H1 (cell line): Measurements from ENCODE around the gene SLIT2. TPM values are rescaled to one million over a fixed set of nuclear protein-coding genes. Genes with fewer than 3 reads are reported as not detected.

Experiments used
- CTCF ChIA-PET: fragments of 300-600 bp; sonication (Branson Sonifier 250); formaldehyde crosslinking; loops from one replicate; lab custom pipeline; 2021; ENCODE audit not compliant: partially characterized antibody; lab: Charles Lee
- POLR2A ChIA-PET: fragments of 300-600 bp; sonication (Branson Sonifier 250); formaldehyde crosslinking; loops from one replicate; lab custom pipeline; 2021; ENCODE audit warnings: inconsistent platforms; ENCODE audit not compliant: partially characterized antibody; lab: Charles Lee
- DNase-seq, 2 experiments: peaks; one replicate each; pipeline versions ENCODE4 v3.0.0 to v3.0.0-alpha.2; 2010 to 2022; ENCODE audit warnings: low spot score in 2 of 2, low read depth in 1 of 2, mixed read lengths in 1 of 2
- FAIRE-seq: peaks from 2 replicates; lab custom pipeline; 2011; peaks lifted over from hg19 to GRCh38; lab: Jason Lieb, UNC
- H2AFZ ChIP-seq: 2 replicates; pipeline ENCODE4 v1.8.1; 2012; ENCODE audit warnings: low read length, inconsistent platforms
- H2AK5ac ChIP-seq: 2 replicates; pipeline ENCODE4 v1.6.1; 2013; ENCODE audit warnings: low read depth, low read length
- H2BK120ac ChIP-seq: replicated peaks from 2 replicates; pipeline ENCODE3; 2013; ENCODE audit warnings: low read depth, low read length, inconsistent platforms
- H2BK12ac ChIP-seq: 2 replicates; pipeline ENCODE4 v1.6.1; 2013; ENCODE audit warnings: low read depth, low read length
- H2BK15ac ChIP-seq: 2 replicates; pipeline ENCODE4 v1.6.1; 2013; ENCODE audit warnings: low read length
- H2BK20ac ChIP-seq: 2 replicates; pipeline ENCODE4 v1.6.1; 2013; ENCODE audit warnings: low read length
- H2BK5ac ChIP-seq: 2 replicates; pipeline ENCODE4 v1.6.1; 2013; ENCODE audit warnings: low read depth, low read length
- H3K14ac ChIP-seq: 2 replicates; pipeline ENCODE4 v1.6.1; 2013; ENCODE audit warnings: inconsistent platforms; ENCODE audit not compliant: insufficient read length
- H3K18ac ChIP-seq: 2 replicates; pipeline ENCODE4 v1.6.1; 2013; ENCODE audit warnings: low read length; ENCODE audit errors: extremely low read depth
- H3K23ac ChIP-seq: 2 replicates; pipeline ENCODE4 v1.6.1; 2013; ENCODE audit warnings: inconsistent platforms; ENCODE audit not compliant: insufficient read length
- H3K23me2 ChIP-seq: 2 replicates; pipeline ENCODE4 v1.6.1; 2013; ENCODE audit warnings: low read depth, low read length
- H3K27ac ChIP-seq: 2 replicates; pipeline ENCODE4 v1.6.1; 2011; ENCODE audit warnings: low read depth, low read length, inconsistent platforms
- H3K27me3 ChIP-seq, 4 experiments: replicated peaks in 1 of 4; 1 replicate in 1 of 4; 2 replicates in 3 of 4; pipeline versions ENCODE4 v1.6.1 to v1.8.1; 2011 to 2013; ENCODE audit warnings: low read length in 3 of 4, mild to moderate bottlenecking in 3 of 4, inconsistent platforms in 2 of 4, mixed read lengths in 2 of 4, moderate library complexity in 1 of 4; ENCODE audit not compliant: control insufficient read depth in 3 of 4, insufficient read depth in 3 of 4; ENCODE audit errors: extremely low read depth in 1 of 4
- H3K36me3 ChIP-seq, 4 experiments: 2 replicates each; pipeline versions ENCODE4 v1.6.1 to v1.8.1; 2011 to 2013; ENCODE audit warnings: mild to moderate bottlenecking in 4 of 4, low read length in 3 of 4, moderate library complexity in 2 of 4, control low read depth in 1 of 4, inconsistent platforms in 1 of 4; ENCODE audit not compliant: insufficient read depth in 4 of 4, control insufficient read depth in 2 of 4
- H3K4ac ChIP-seq: replicated peaks from 2 replicates; pipeline ENCODE3; 2013; ENCODE audit warnings: low read length, low read depth, mixed read lengths, inconsistent platforms; ENCODE audit not compliant: insufficient read length
- H3K4me1 ChIP-seq, 4 experiments: replicated peaks in 1 of 4; 1 replicate in 1 of 4; 2 replicates in 3 of 4; pipeline versions ENCODE4 v1.6.1 to v1.8.1; 2011 to 2013; ENCODE audit warnings: low read length in 3 of 4, inconsistent platforms in 2 of 4, mixed read lengths in 1 of 4; ENCODE audit not compliant: insufficient read depth in 4 of 4, control insufficient read depth in 3 of 4
- H3K4me2 ChIP-seq, 2 experiments: 2 replicates each; pipeline versions ENCODE4 v1.6.1 to v1.8.1; 2011 to 2013; ENCODE audit warnings: low read depth in 2 of 2, low read length in 2 of 2, control low read depth in 1 of 2, inconsistent platforms in 1 of 2, mild to moderate bottlenecking in 1 of 2; ENCODE audit not compliant: insufficient read depth in 1 of 2
- H3K4me3 ChIP-seq, 4 experiments: fragments of 200-600, 300-600 bp in 1 of 4; sonication (generic), shearing (Covaris generic), sonication (Bioruptor Twin) in 1 of 4; 2 replicates each; pipeline versions ENCODE4 v1.5.1 to v1.8.1; 2011 to 2016; ENCODE audit warnings: low read length in 4 of 4, low read depth in 3 of 4, control low read depth in 2 of 4, inconsistent platforms in 2 of 4, mild to moderate bottlenecking in 2 of 4, mixed read lengths in 1 of 4, moderate library complexity in 1 of 4; ENCODE audit not compliant: insufficient read depth in 2 of 4; ENCODE audit errors: extremely low read depth in 1 of 4
- H3K56ac ChIP-seq: replicated peaks from 2 replicates; pipeline ENCODE3; 2013; ENCODE audit warnings: low read depth, mild to moderate bottlenecking, mixed read lengths, low read length, inconsistent platforms; ENCODE audit not compliant: insufficient read length
- H3K79me1 ChIP-seq: 2 replicates; pipeline ENCODE4 v1.6.1; 2013; ENCODE audit warnings: low read depth, low read length, control low read depth
- H3K79me2 ChIP-seq, 2 experiments: 2 replicates each; pipeline versions ENCODE4 v1.6.1 to v1.8.1; 2012 to 2013; ENCODE audit warnings: low read length in 2 of 2, mild to moderate bottlenecking in 2 of 2, inconsistent platforms in 1 of 2; ENCODE audit not compliant: insufficient read depth in 2 of 2, control insufficient read depth in 1 of 2
- H3K9ac ChIP-seq, 4 experiments: replicated peaks in 1 of 4; 1 replicate in 1 of 4; 2 replicates in 3 of 4; pipeline versions ENCODE4 v1.6.1 to v1.8.1; 2011 to 2013; ENCODE audit warnings: low read depth in 3 of 4, low read length in 3 of 4, control low read depth in 2 of 4, mild to moderate bottlenecking in 2 of 4, moderate library complexity in 2 of 4, inconsistent platforms in 1 of 4; ENCODE audit errors: extremely low read depth in 1 of 4
- H3K9me3 ChIP-seq, 2 experiments: 2 replicates each; pipeline versions ENCODE4 v1.6.1 to v1.8.1; 2012 to 2013; ENCODE audit warnings: mild to moderate bottlenecking in 2 of 2, moderate library complexity in 2 of 2, control low read depth in 1 of 2, inconsistent platforms in 1 of 2, low read depth in 1 of 2, low read length in 1 of 2, mixed read lengths in 1 of 2; ENCODE audit not compliant: insufficient read depth in 2 of 2
- H4K20me1 ChIP-seq, 2 experiments: replicated peaks in 1 of 2; 2 replicates each; pipeline versions ENCODE3 to v1.8.1; 2011 to 2013; ENCODE audit warnings: inconsistent platforms in 2 of 2, low read length in 2 of 2, mild to moderate bottlenecking in 1 of 2; ENCODE audit not compliant: insufficient read depth in 2 of 2, control insufficient read depth in 1 of 2
- H4K5ac ChIP-seq: 2 replicates; pipeline ENCODE4 v1.6.1; 2013; ENCODE audit warnings: low read length, low read depth, mixed read lengths, inconsistent platforms; ENCODE audit not compliant: insufficient read length
- H4K8ac ChIP-seq: 2 replicates; pipeline ENCODE4 v1.8.0; 2013; ENCODE audit warnings: mild to moderate bottlenecking, moderate library complexity, low read length, inconsistent platforms; ENCODE audit not compliant: insufficient read depth; ENCODE audit errors: extremely low read depth
- H4K91ac ChIP-seq: replicated peaks from 2 replicates; pipeline ENCODE3; 2013; ENCODE audit warnings: low read length, mixed read lengths, inconsistent platforms; ENCODE audit not compliant: insufficient read length
- RFX5 ChIP-seq: IDR thresholded peaks from 2 replicates; pipeline ENCODE4 v1.6.1; 2011; ENCODE audit warnings: low read depth, low read length, improper control_type of control experiment, borderline replicate concordance
- SAP30 ChIP-seq: fragments of 300-600 bp; sonication (generic); IDR thresholded peaks from 2 replicates; pipeline ENCODE4 v1.7.1; 2012; ENCODE audit warnings: low read length, moderate library complexity, mild to moderate bottlenecking, inconsistent platforms; ENCODE audit not compliant: insufficient read depth, insufficient replicate concordance
- SIRT6 ChIP-seq: IDR thresholded peaks from one replicate; pipeline ENCODE4 v1.7.1; 2012; ENCODE audit warnings: low read length, inconsistent platforms
- TCF12 ChIP-seq: IDR thresholded peaks from 2 replicates; pipeline ENCODE4 v1.6.1; 2011; ENCODE audit warnings: low read depth, mild to moderate bottlenecking, low read length
- WGBS, 2 experiments: shearing (Covaris generic) in 1 of 2; methylation state at CpG; one replicate each; pipeline versions ENCODE4 v1.1.6 to v1.1.7; 2013 to 2015; ENCODE audit warnings: low lambda C conversion rate in 2 of 2, mixed read lengths in 2 of 2, inconsistent platforms in 1 of 2, low coverage in 1 of 2, missing lambda C conversion rate in 1 of 2; ENCODE audit not compliant: insufficient replicate concordance in 2 of 2, insufficient coverage in 1 of 2, insufficient read length in 1 of 2; ENCODE audit errors: extremely low coverage in 1 of 2, missing lambda C conversion rate in 1 of 2; 5-methylcytosine and 5-hydroxymethylcytosine counted together
- polyA plus RNA-seq, 7 experiments: library from polyadenylated mRNA; depleted of rRNA in 3 of 7; stranded (reverse) in 5 of 7; unstranded in 2 of 7; fragments of >200 nt in 5 of 7; fragments of 200-250 nt in 2 of 7; gene quantifications; 1 replicate in 5 of 7; 2 replicates in 1 of 7; 4 replicates in 1 of 7; pipeline versions ENCODE4 v1.2.1 to v1.2.3, GENCODE V29; 2011 to 2013; ENCODE audit warnings: missing spikeins in 2 of 7, mixed read lengths in 2 of 7
- total RNA-seq: library from RNA; stranded (reverse); fragmentation: NEBNext Ultra II Directional; extraction: Animal tissue kit (Norgen Biotek cat#: 25700); gene quantifications from 2 replicates; pipeline ENCODE4 v1.2.1, GENCODE V29; 2021

SLIT2 gene
- total and polyA plus RNA-seq, 2 of the 8 experiments (the other 6 are each of a cell fraction or from before 2014, with no cell fraction given): 2.0 to 13.7 TPM

DNA sequence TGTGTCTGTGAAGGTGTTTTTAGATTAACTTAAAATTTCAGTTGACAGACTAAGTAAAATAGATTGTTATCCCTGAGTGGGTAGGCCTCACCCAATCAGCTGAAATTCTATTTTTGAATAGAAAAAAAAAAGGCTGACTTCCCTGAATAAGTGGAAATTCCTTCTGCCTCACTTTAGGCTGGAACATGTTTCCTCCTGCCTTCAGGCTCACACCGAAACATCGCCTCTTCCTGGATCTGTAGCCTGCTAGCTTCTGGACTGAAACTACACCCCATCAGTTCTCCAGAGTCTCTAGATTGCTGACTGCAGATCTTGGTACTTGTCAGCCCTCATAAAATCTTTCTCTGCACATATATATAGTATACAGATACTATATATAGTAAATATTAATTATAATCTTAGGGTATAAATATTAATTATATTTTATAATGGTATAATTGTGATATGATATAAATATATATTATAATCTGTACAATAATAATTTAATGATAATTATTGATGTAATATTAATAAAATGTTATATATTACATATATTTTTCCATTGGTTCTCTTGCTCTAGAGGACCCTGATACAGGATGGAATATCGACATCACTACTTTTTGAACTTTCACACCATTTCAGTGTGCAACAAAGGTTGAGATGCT, 13.7 kb upstream of the SLIT2 start:
- no peaks in the 10 kb centered on the region for H3K27me3 ChIP-seq
- H4K8ac ChIP-seq: no peak overlapping the region
- no peak overlapping the region for H3K18ac ChIP-seq
- no peaks in the 10 kb centered on the region for H3K79me1 ChIP-seq
- H3K14ac ChIP-seq: no peak overlapping the region
- no peaks in the 10 kb centered on the region for H4K20me1 ChIP-seq
- no peak overlapping the region for H3K4me3 ChIP-seq
- no peak overlapping the region for H2AFZ ChIP-seq
- no peak overlapping the region for H4K5ac ChIP-seq
- no peak overlapping the region for H2BK15ac ChIP-seq
- no peak overlapping the region for H3K4me2 ChIP-seq
- no peak overlapping the region for H3K56ac ChIP-seq
- no peak overlapping the region for H3K23ac ChIP-seq
- POLR2A ChIA-PET: no interaction called here
- no peaks in the 10 kb centered on the region for H3K36me3 ChIP-seq
- H3K4me1 ChIP-seq: no peaks in the 10 kb centered on the region
- FAIRE-seq (no peak), DNase-seq (no peak)
- H2BK20ac ChIP-seq: no peak overlapping the region
- H2BK120ac ChIP-seq: no peak overlapping the region
- no peak overlapping the region for H3K4ac ChIP-seq
- H3K79me2 ChIP-seq: no peaks in the 10 kb centered on the region
- H3K23me2 ChIP-seq: no peaks in the 10 kb centered on the region
- no peak overlapping the region for H2AK5ac ChIP-seq
- H3K9ac ChIP-seq: no peak overlapping the region
- H3K27ac ChIP-seq: no peak overlapping the region
- no peak overlapping the region for H2BK12ac ChIP-seq
- WGBS, 2 experiments: 95% methylated on average over 3 of the region's 3 CpGs; no CpG with 5 or more reads in 1 of the 2 experiments
- no peaks in the 10 kb centered on the region; a peak in 1 of 4 replicates for H3K9me3 ChIP-seq
- H2BK5ac ChIP-seq: no peak overlapping the region
- no peak overlapping the region for H4K91ac ChIP-seq
- CTCF ChIA-PET: interaction anchor here (1.4 kb wide), 1 partner anchor 10 kb away, joined by 6 read pairs; no protein-coding TSS in a partner anchor
- TF ChIP-seq TCF12: no peak
- TF ChIP-seq SAP30: no peak
- TF ChIP-seq RFX5: no peak
- TF ChIP-seq SIRT6: no peak
